ENCODE results near the gene STK32B.

STK32B gene

DNA sequence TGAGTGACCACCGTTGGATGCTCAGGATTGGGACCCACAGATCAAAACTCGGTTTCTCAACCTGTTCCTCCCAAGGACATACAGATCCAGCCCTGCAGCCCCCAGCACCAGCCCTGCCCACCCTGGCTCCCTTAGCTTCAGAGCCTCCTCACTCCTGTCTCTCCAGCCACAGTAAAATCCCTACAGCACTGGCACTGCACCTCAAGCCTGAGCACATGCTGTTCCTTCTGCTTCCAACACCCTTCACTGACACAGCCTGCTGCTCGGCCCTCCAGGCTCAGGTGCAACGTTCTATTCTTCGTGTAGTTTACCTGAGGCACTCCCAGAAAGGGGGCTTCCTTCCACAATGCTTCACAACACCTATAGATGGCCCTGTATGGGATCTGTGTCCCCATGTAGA is 493.5 kb downstream of the STK32B start:
- no peak for DNase-seq

DNA sequence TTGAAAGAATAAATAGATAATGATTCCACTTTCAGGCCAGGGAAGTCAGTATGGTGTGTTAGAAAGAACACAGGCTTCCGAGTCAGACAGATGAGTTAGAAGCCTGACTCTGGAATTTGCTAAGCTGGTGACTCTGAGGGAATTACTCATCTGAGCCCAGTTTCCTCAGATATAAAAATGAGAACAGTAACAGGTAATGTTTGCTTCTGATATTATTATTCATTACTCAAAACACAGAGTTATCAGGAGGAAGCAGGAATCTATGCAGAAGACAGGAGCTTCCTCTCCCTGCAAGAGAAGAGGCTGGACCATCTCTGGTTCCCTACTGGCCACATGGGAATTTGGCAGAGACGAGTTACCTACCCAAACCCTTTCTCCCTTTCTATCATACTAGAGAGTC is 494.0 kb downstream of the STK32B start:
- DNase-seq: peak; percentile 3

DNA sequence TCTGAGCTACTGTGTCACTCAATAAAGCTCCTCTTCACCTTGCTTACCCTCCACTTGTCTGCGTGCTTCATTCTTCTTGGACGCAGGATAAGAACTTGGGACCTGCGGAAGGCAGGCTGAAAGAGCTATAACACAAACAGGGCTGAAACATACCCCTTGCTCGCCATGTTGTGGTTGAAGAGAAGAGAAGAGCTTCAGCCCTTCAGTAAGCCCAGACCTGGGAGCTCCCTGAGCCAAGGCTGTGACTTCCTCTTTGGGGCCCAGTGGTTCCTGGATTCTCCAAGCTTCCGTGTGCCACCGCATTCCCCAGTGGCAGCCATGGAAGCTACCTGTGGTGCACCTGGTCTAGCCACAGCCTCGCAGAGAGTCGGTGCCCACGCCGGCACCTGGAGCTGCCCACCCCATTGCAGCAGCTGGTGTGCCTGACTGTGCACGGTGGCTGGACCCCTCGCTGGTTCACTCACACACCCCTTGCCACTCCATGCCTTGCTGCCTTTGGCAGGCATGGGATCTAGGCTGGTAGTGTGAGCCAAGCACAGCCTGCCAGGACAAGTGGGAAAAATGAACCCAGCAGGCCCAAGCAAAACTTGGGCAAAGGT is 496.5 kb downstream of the STK32B start:
- no peak for DNase-seq
